Measurements from ENCODE around the gene TRAK1.

GRCh38 chr3:42224178-42224577, 133.0 kb downstream of the TRAK1 start:
- TF ChIP-seq CTCF (IDR thresholded peaks at IDR 0.05) (no peak), POLR2AphosphoS5 (IDR thresholded peaks at IDR 0.05) (no peak), POLR2A (IDR thresholded peaks at IDR 0.05) (no peak)

Data from breast epithelium (tissue), 3 donors.